Pancreas (tissue), 10 donors: ENCODE measurements around the gene MUC5B. TPM values are rescaled to one million over a fixed set of nuclear protein-coding genes. Genes with fewer than 3 reads are reported as not detected.

Experiments used
- ATAC-seq, 4 donors: fragments of 200-7000 bp; cut with Tn5 transposase; one replicate each; pipeline versions ENCODE4 v1.8.0 to v1.9.1; 2020; ENCODE audit warnings: mild to moderate bottlenecking in 4 of 4, moderate library complexity in 4 of 4
- DNase-seq, 6 donors: peaks; one replicate each; pipeline ENCODE4 v3.0.0-alpha.2; 2020
- FAIRE-seq: peaks from 2 replicates; lab custom pipeline; 2012; peaks lifted over from hg19 to GRCh38; lab: Jason Lieb, UNC
- H3K27ac ChIP-seq, 4 donors: fragments of 200-600 bp; sonication (generic); 1 replicate in 3 of 4; 2 replicates in 1 of 4; pipeline versions ENCODE4 v1.5.0 to v1.8.0; 2020
- H3K27me3 ChIP-seq, 4 donors: fragments of 200-600 bp; one replicate each; pipeline ENCODE4 v1.8.0; 2021
- H3K36me3 ChIP-seq, 3 donors: fragments of 200-600 bp; sonication (generic) in 1 of 3; one replicate each; pipeline versions ENCODE4 v1.5.0 to v1.8.0; 2020 to 2021
- H3K4me1 ChIP-seq, 3 donors: fragments of 200-600 bp; one replicate each; pipeline ENCODE4 v1.8.0; 2021
- H3K4me3 ChIP-seq, 4 donors: fragments of 200-600 bp; sonication (generic) in 2 of 4; one replicate each; pipeline versions ENCODE4 v1.5.0 to v1.8.0; 2020 to 2021
- H3K9me3 ChIP-seq, 4 donors: fragments of 200-600 bp; one replicate each; pipeline ENCODE4 v1.8.0; 2021
- CTCF ChIP-seq, 4 donors: fragments of 200-600 bp; sonication (generic) in 3 of 4; IDR thresholded peaks; one replicate each; pipeline versions ENCODE4 v1.5.0 to v1.8.0; 2021; ENCODE audit warnings: antibody characterized with exemption in 4 of 4
- WGBS, 2 donors: extraction: QIAGEN DNeasy Blood & Tissue Kit; methylation state at CpG; one replicate each; pipeline ENCODE4 v1.1.7; 2013; 5-methylcytosine and 5-hydroxymethylcytosine counted together
- intact Hi-C, 3 donors: fragments of 100-400 bp; cut with DNase I; formaldehyde crosslinking; loops; one replicate each; pipeline versions ENCODE4 v1.11.1 to v1.14.2; 2022
- polyA plus RNA-seq, 2 donors: library from polyadenylated mRNA; stranded (reverse); fragments of 200-250 nt; gene quantifications; one replicate each; pipeline ENCODE4 v1.2.3, GENCODE V29; 2013
- total RNA-seq, 6 donors: library from RNA; stranded (reverse); fragmentation: NEBNext Ultra II Directional in 4 of 6; extraction: Animal tissue kit (Norgen Biotek cat#: 25700) in 4 of 6; gene quantifications; one replicate each; pipeline versions ENCODE4 v1.2.1 to v1.2.4, GENCODE V29; 2021 to 2023
- donor health status: healthy with polysubstance abuse.
- donor health status: DM: no; HTN: no; CAD: no; lungs with moderate emphysema.
- donor health status: DM: no; HTN: no; CAD: no.
- donor health status: control.
- donor health status: control.
- donor health status: Bipolar disorder and iron deficiency.
- donor health status: DM: yes; HTN: yes; CAD: no.
- donor health status: DM: no; HTN: no; CAD: no.
- donor health status: DM: no; HTN: no; CAD: no.
- donor health status: DM: yes; HTN: yes; CAD: no.

The MUC5B gene
- total and polyA plus RNA-seq, 8 donors, result 5.1 to 65.4 (median 15.1) TPM

GRCh38 chr11:1219446-1219833 is 3.4 kb upstream of the MUC5B start:
- 56 to 66% methylated on average over 9 to 10 of the region's 10 CpGs for WGBS, 2 donors
- ATAC-seq, result no peak
- Histone ChIP-seq H3K27ac (no peak overlapping the region), H3K36me3 (no peaks in the 10 kb centered on the region), H3K4me1 (no peaks in the 10 kb centered on the region), H3K4me3 (no peak overlapping the region), H3K27me3 (no peaks in the 10 kb centered on the region), H3K9me3 (no peaks in the 10 kb centered on the region)
- no peak for TF ChIP-seq CTCF (IDR thresholded peaks at IDR 0.05)
- intact Hi-C loops, result no loop called here
- no peak for FAIRE-seq
- peak in 3 of 6 donors; percentile 19 to 62 (median 52) for DNase-seq

GRCh38 chr11:1219834-1220815 is 2.7 kb upstream of the MUC5B start:
- H3K4me3 ChIP-seq, result no peak overlapping the region

GRCh38 chr11:1220941-1221721 is 1.7 kb upstream of the MUC5B start:
- intact Hi-C loops, result no loop called here
- 46 to 57% methylated on average over 28 of the region's 28 CpGs for whole genome bisulfite sequencing, 2 donors
- no peaks in the 10 kb centered on the region for H3K27me3 ChIP-seq
- H3K4me1 ChIP-seq, result no peaks in the 10 kb centered on the region
- no peak overlapping the region for H3K4me3 ChIP-seq
- no peaks in the 10 kb centered on the region for H3K36me3 ChIP-seq
- DNase-seq, result peak in 3 of 6 donors; percentile 17 to 45 (median 38)
- no peak for FAIRE-seq
- H3K9me3 ChIP-seq, result no peaks in the 10 kb centered on the region
- H3K27ac ChIP-seq, result no peak overlapping the region
- ATAC-seq, result no peak
- TF ChIP-seq CTCF (IDR thresholded peaks at IDR 0.05), result no peak

More at GRCh38 chr11:1219834-1220815, 2.7 kb upstream of the MUC5B start:
- Histone ChIP-seq H3K9me3 (no peaks in the 10 kb centered on the region), H3K36me3 (no peaks in the 10 kb centered on the region), H3K27me3 (no peaks in the 10 kb centered on the region), H3K27ac (no peak overlapping the region), H3K4me1 (no peaks in the 10 kb centered on the region)
- intact Hi-C loops, result no loop called here
- WGBS, 2 donors, result 39 to 41% methylated on average over 46 to 48 of the region's 48 CpGs
- FAIRE-seq (no peak), DNase-seq (peak in 3 of 6 donors; percentile 38 to 80 (median 61)), ATAC-seq (peak; percentile 17 to 52 (median 44))
- TF ChIP-seq CTCF (IDR thresholded peaks at IDR 0.05), result no peak

GRCh38 chr11:1221848-1222311 is 986 bp upstream of the MUC5B start:
- Histone ChIP-seq H3K9me3 (no peaks in the 10 kb centered on the region), H3K27me3 (no peaks in the 10 kb centered on the region), H3K36me3 (no peaks in the 10 kb centered on the region), H3K4me3 (no peak overlapping the region), H3K27ac (no peak overlapping the region), H3K4me1 (no peaks in the 10 kb centered on the region)
- ATAC-seq (no peak), DNase-seq (peak in 3 of 6 donors; percentile 24 to 59 (median 49)), FAIRE-seq (no peak)
- WGBS, 2 donors, result 72 to 78% methylated on average over 23 of the region's 23 CpGs
- intact Hi-C loops, result no loop called here
- no peak for TF ChIP-seq CTCF (IDR thresholded peaks at IDR 0.05)
